ENCODE data around the gene TLE2.

The TLE2 gene

DNA sequence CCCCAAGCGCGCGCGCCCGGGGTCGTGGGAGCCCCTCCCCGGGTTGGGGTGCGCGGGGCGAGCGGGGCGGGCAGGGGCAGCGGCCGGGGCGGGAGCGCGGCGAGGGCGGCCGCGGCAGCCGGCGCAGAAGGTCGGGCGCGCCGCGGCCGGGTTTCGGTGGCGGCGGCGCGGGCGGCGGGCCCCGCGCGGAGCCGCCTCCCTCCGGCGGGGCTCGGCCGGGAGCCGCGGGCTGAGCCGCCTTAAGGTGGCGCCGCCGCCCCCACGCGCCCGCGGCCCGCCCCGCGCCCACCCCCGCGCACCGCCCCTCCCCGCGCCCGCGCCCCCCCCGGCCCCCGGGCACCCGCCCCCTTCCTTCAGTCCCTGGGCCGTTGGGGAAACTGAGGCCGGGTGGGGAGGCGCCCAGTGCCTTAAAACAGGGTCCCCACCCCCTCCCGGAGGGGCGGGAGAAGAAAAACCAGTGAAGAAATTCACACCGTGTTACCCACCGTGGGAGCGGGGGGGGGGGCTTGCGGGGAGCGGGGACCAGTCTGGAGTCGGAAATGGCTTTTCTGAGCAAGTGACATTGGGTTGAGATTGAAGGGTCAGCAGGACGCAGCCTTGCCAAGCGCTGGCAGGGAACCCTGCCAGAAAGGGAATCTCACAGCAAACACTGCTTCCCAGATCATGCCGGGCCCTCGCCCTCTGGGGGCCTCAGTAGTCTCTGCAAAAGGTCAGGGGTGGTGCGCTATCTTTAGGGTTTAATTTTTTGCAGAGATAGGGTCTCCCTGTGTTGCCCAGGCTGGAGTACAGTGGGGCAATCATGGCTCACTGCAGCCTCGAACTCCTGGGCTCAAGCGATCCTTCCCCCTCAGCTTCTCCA is at the start of gene TLE2:
Gene TLE2 (minus strand): TSS at position 216 of the 859 bp plus-strand sequence. CDS start 376 bp downstream, outside the sequence.
- no peak for DNase-seq (ENCODE audit: low read depth in 2 of 2)

- DNase-seq (ENCODE audit: low read depth in 2 of 2): peak; percentile 52 to 71
These were observed 46.7 kb upstream of the TLE2 start for GRCh38 chr19:3075605-3076431.

- DNase-seq (ENCODE audit: low read depth in 2 of 2): no peak
These were observed 45.0 kb upstream of the TLE2 start for GRCh38 chr19:3073931-3074595.

GRCh38 chr19:3073159-3073563 is 44.1 kb upstream of the TLE2 start:
- no peak for DNase-seq (ENCODE audit: low read depth in 2 of 2)

DNA sequence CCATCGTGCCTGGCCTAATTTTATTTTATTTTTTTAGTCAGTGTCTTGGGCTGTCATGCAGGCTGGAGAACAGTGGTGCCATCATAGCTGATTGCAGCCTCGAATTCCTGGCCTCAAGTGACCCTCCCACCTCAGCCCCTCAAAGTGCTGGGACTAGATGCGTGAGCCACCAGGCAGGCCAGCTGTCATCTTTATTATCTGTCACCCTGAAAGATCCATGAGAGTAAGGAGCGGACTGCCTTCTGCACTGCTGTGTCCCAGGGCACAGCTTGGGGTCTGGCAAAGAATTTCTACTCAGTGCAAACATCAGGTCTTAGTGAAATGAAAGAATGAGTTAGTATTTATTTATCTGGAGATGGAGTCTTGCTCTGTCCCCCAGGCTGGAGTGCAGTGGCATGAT is 42.7 kb upstream of the TLE2 start:
- no peak for DNase-seq (ENCODE audit: low read depth in 2 of 2)

- DNase-seq (ENCODE audit: low read depth in 2 of 2): no peak
These were observed 39.0 kb upstream of the TLE2 start for GRCh38 chr19:3068071-3068470.

GRCh38 chr19:3067563-3067962 is 38.5 kb upstream of the TLE2 start:
- DNase-seq (ENCODE audit: low read depth in 2 of 2): no peak

DNA sequence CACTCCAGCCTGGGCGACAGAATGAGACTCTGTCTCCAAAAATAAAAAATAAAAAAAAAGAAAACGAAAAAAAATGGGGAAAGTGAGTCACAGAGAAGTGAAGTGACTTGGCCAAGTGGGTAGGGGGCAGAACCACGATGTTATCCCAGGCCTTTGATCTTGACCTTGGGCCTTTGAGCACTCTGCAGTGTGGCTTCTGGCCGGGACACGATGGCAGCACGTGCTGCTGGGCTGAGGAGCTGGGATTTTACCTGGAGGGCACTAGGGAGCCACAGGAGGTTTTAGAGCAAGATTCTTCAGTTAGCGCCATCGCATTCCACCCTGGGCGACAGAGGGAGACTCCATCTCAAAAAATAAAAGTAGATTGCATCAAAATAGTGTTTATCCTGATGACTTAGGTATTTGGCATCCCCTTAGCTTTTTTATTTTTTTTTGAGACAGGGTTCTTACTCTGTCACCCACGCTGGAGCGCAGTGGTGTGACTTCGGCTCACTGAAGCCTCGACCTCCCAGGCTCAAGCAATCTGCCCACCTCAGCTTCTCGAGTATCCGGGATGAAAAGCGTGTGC is 37.5 kb upstream of the TLE2 start:
- no peak for DNase-seq (ENCODE audit: low read depth in 2 of 2)

- no peak for DNase-seq (ENCODE audit: low read depth in 2 of 2)
These were observed 36.7 kb upstream of the TLE2 start for GRCh38 chr19:3065675-3066357.

- no peak for DNase-seq (ENCODE audit: low read depth in 2 of 2)
These were observed 34.9 kb upstream of the TLE2 start for GRCh38 chr19:3064011-3064330.

- peak; percentile 44 to 55 for DNase-seq (ENCODE audit: low read depth in 2 of 2)
These were observed 33.4 kb upstream of the TLE2 start, which contains the start of gene TLE5 for GRCh38 chr19:3062165-3063105. TLE5 (minus strand) TSS chr19:3062495; CDS start chr19:3062200, 295 bp downstream.

DNA sequence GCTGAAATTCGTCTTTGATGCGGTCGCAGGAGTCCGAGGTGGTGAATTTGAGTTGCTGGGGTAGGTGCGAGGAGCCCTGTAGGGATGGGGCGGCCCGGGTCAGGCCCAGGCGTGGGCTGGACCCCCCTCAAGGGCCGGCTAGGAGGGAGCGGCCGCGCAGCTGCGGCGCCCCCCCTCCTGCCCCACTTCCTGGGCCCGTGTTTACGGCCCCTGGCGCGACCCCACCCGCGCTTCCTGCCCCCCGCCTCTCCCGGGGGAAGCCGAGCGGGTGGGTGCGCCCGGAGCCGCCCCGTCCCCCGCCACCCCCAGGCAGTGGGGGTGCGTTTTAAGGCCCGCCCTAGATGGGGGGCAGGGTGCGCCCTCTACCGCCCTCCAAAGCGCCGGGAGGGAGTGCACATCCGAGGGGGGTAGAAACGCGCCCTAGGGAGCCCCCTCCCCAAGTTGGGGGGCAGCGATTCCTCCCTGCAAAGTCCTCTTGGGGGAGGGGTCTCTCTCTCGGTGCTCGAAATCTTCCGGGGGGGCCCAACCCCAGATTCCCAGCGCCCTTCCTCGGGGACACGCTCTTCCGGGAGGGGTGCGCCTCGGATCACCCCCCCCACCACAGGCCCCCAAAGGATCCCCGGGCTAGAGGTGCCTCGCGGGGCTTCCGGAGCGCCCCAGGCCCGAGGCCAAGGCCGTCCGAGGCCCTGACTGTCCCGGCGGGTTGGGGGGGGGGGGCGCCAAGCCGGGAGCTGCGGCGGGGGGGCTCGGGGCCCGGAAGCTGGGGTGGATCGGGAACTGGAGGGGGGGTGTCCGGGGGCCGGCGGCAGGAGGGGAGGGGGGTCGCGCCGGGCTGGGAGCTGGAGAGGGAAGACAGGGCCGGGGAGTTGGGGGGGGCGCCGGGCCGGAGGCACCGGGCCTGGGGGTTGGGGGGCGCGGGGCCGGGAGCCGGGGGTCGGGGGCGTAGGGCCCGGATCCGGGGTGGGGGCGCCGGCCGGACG is 32.4 kb upstream of the TLE2 start:
- DNase-seq (ENCODE audit: low read depth in 2 of 2): no peak

- DNase-seq (ENCODE audit: low read depth in 2 of 2): no peak
These were observed 31.7 kb upstream of the TLE2 start for GRCh38 chr19:3060857-3061181.

DNA sequence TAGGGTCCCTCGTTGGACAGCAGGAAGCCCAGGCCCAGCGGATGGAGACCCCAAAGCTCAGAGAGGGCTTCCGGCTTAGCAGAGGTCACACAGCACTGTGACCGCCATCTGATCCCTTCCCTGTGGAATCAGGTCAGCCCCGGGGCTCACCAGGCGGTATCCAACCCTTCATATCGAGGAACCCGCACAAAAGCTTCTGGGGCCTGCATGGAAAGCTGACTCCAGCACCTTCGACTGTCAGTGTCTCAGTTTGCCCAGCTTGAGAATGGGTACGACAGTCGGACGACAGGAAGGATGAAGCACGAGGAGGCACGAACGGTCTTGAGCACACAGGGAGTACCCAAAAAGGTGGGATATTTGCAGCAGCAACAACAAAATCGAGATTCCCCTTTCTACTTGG is 30.6 kb upstream of the TLE2 start:
- no peak for DNase-seq (ENCODE audit: low read depth in 2 of 2)

DNA sequence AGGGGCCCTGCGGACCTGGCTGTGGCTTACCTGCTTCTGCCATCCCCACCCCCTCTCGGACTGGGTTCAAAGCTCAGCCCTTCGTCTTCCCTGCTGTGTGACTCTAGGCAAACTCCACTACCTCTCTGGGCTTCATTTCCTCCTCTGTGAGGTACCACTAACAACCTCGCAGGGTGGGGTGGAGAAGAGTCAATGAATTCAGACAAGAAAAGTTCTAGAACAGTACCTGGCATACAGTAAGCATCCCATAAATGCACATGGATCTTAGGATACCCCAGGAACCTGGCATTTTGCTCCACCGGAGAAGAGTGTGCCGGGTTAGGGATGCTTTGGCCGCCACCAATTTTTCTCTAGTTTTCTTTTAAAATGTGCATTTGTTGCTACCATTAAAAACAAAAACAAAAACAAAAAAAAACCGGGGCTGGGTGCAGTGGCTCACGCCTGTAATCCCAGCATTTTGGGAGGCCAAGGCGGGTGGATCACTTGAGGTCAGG is 29.8 kb upstream of the TLE2 start:
- DNase-seq (ENCODE audit: low read depth in 2 of 2): no peak

DNA sequence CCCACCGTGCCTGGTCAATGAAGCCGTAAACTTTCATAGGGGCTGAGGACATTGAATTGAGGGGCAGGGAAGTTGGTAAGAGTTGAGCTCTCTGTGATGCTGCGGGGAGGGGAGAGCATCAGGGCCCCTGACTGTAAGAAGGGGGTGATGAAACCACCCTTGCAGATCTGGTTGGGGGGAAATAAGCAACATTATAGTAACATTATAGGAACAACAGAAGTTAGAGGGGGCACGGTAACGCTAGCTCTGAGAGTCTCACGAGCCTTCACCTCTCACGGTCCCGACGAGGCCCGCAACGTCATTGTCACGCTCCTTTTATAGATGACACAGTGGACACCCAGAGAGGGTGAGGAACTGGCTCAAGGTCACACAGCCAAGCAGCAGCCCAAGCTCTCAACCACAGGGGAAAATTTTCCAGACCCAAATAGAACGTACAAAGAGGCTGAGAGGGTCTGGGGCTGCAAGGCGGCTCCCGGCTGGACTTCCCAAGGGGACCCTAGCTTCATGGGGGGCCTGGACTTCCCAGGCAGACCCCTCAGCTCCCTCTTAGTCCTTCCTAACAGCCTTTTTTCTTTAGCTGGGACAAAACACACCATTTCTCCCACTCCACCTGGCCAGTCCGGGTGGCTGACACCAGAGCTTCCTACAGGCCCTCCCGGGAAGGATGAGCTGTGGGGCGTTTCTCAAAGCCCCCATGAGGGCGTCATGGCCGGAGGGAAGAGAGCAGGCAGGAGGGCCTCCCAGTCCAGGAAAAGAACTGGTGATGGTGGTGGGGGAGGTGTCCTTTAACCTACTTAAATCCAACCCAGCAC is 29.1 kb upstream of the TLE2 start:
- DNase-seq (ENCODE audit: low read depth in 2 of 2): no peak

GRCh38 chr19:3057275-3057714 is 28.2 kb upstream of the TLE2 start:
- DNase-seq (ENCODE audit: low read depth in 2 of 2): no peak

All from stimulated activated CD4-positive, alpha-beta T cell treated with anti-CD3 and anti-CD28 coated beads, Interleukin-15, amount 100 ng/mL, for 48 hours (primary cell).